Astrocyte (in vitro differentiated cells and primary cell): Measurements from ENCODE around the gene CDH22. TPM values are rescaled to one million over a fixed set of nuclear protein-coding genes. Genes with fewer than 3 reads are reported as not detected.

Source experiments
- DNase-seq: peaks from one replicate; pipeline ENCODE4 v3.0.0-alpha.2; 2010; ENCODE audit warnings: low read depth
- FAIRE-seq: peaks from 2 replicates; lab custom pipeline; 2011; peaks lifted over from hg19 to GRCh38; lab: Jason Lieb, UNC
- H2AFZ ChIP-seq: 2 replicates; pipeline ENCODE4 v1.6.0; 2012; ENCODE audit warnings: low read depth, low read length, inconsistent platforms
- H3K27ac ChIP-seq: 2 replicates; pipeline ENCODE4 v1.5.1; 2011; ENCODE audit warnings: low read depth, low read length, inconsistent platforms
- H3K27me3 ChIP-seq: 2 replicates; pipeline ENCODE4 v1.6.0; 2011; ENCODE audit warnings: low read length, inconsistent platforms; ENCODE audit not compliant: insufficient read depth
- H3K36me3 ChIP-seq: 2 replicates; pipeline ENCODE4 v1.5.1; 2011; ENCODE audit warnings: low read length, inconsistent platforms; ENCODE audit not compliant: insufficient read depth
- H3K4me1 ChIP-seq: 2 replicates; pipeline ENCODE4 v1.5.1; 2011; ENCODE audit warnings: low read length, inconsistent platforms; ENCODE audit not compliant: insufficient read depth
- H3K4me2 ChIP-seq: 2 replicates; pipeline ENCODE4 v1.6.0; 2012; ENCODE audit warnings: low read length, inconsistent platforms
- H3K4me3 ChIP-seq: 2 replicates; pipeline ENCODE4 v1.5.1; 2011; ENCODE audit warnings: low read depth, mild to moderate bottlenecking, low read length, inconsistent platforms; ENCODE audit not compliant: insufficient read depth
- H3K79me2 ChIP-seq: 2 replicates; pipeline ENCODE4 v1.6.0; 2012; ENCODE audit warnings: mild to moderate bottlenecking, low read length, inconsistent platforms; ENCODE audit not compliant: insufficient read depth
- H3K9ac ChIP-seq: 2 replicates; pipeline ENCODE4 v1.6.0; 2012; ENCODE audit warnings: mild to moderate bottlenecking, low read length, inconsistent platforms
- H3K9me3 ChIP-seq: 2 replicates; pipeline ENCODE4 v1.5.1; 2012; ENCODE audit warnings: low read depth, mild to moderate bottlenecking, low read length, inconsistent platforms; ENCODE audit not compliant: insufficient read depth
- H4K20me1 ChIP-seq: 2 replicates; pipeline ENCODE4 v1.6.0; 2012; ENCODE audit warnings: low read length, inconsistent platforms; ENCODE audit not compliant: insufficient read depth
- H3K27ac Mint-ChIP-seq: one replicate; pipeline ENCODE4 v1.8.0; 2021; ENCODE audit warnings: mild to moderate bottlenecking, mixed read lengths; ENCODE audit not compliant: unreplicated experiment
- H3K27me3 Mint-ChIP-seq: one replicate; pipeline ENCODE4 v1.8.0; 2021; ENCODE audit warnings: low read depth, mixed read lengths; ENCODE audit not compliant: unreplicated experiment
- H3K36me3 Mint-ChIP-seq: one replicate; pipeline ENCODE4 v1.8.0; 2021; ENCODE audit warnings: low read depth, mixed read lengths; ENCODE audit not compliant: unreplicated experiment
- H3K4me1 Mint-ChIP-seq: one replicate; pipeline ENCODE4 v1.8.0; 2021; ENCODE audit warnings: low read depth, mixed read lengths; ENCODE audit not compliant: unreplicated experiment
- H3K4me3 Mint-ChIP-seq: one replicate; pipeline ENCODE4 v1.8.0; 2021; ENCODE audit warnings: mild to moderate bottlenecking, moderate library complexity, mixed read lengths; ENCODE audit not compliant: unreplicated experiment
- H3K9me3 Mint-ChIP-seq: one replicate; pipeline ENCODE4 v1.8.0; 2021; ENCODE audit warnings: mild to moderate bottlenecking, mixed read lengths; ENCODE audit not compliant: unreplicated experiment
- CTCF ChIP-seq: IDR thresholded peaks from 2 replicates; pipeline ENCODE4 v1.5.1; 2011; ENCODE audit warnings: low read depth, mild to moderate bottlenecking, inconsistent platforms, low read length, moderate library complexity; ENCODE audit not compliant: insufficient read depth
- EZH2 ChIP-seq: IDR thresholded peaks from 2 replicates; pipeline ENCODE4 v1.6.1; 2012; ENCODE audit warnings: mild to moderate bottlenecking, low read length, inconsistent platforms; ENCODE audit not compliant: insufficient read depth
- total RNA-seq: library from RNA; stranded (reverse); gene quantifications from 2 replicates; pipeline ENCODE4 v1.2.1, GENCODE V29; 2021

Gene CDH22
- total RNA-seq, 1 donor from 2014 or later = not detected

GRCh38 chr20:46171909-46172308, 136.4 kb downstream of the CDH22 start:
- H3K9ac ChIP-seq = no peak overlapping the region
- FAIRE-seq (no peak), DNase-seq (no peak)
- Mint-ChIP-seq H3K27ac (no peak overlapping the region), H3K4me3 (no peak overlapping the region), H3K4me1 (no peaks in the 10 kb centered on the region), H3K36me3 (no peaks in the 10 kb centered on the region), H3K9me3 (no peaks in the 10 kb centered on the region), H3K27me3 (peaks cover 81% of the 10 kb centered on the region)
- H3K4me3 ChIP-seq = no peak overlapping the region
- no peaks in the 10 kb centered on the region for H3K4me1 ChIP-seq
- no peak overlapping the region for H3K27ac ChIP-seq
- H3K79me2 ChIP-seq = no peaks in the 10 kb centered on the region
- H3K9me3 ChIP-seq = peaks cover 4% of the 10 kb centered on the region
- peaks cover 41% of the 10 kb centered on the region for H3K27me3 ChIP-seq
- H3K4me2 ChIP-seq = no peak overlapping the region
- no peak overlapping the region for H2AFZ ChIP-seq
- no peaks in the 10 kb centered on the region for H4K20me1 ChIP-seq
- no peaks in the 10 kb centered on the region for H3K36me3 ChIP-seq
- TF ChIP-seq CTCF (no peak), EZH2 (no peak)

- Histone ChIP-seq H4K20me1 (no peaks in the 10 kb centered on the region), H3K9ac (no peak overlapping the region), H3K9me3 (peaks cover 4% of the 10 kb centered on the region), H3K27ac (no peak overlapping the region), H2AFZ (no peak overlapping the region), H3K79me2 (no peaks in the 10 kb centered on the region), H3K4me3 (no peak overlapping the region), H3K27me3 (peaks cover 41% of the 10 kb centered on the region), H3K4me1 (no peaks in the 10 kb centered on the region), H3K4me2 (no peak overlapping the region), H3K36me3 (no peaks in the 10 kb centered on the region)
- Mint-ChIP-seq H3K27ac (no peak overlapping the region), H3K27me3 (peaks cover 81% of the 10 kb centered on the region), H3K36me3 (no peaks in the 10 kb centered on the region), H3K4me3 (no peak overlapping the region), H3K9me3 (no peaks in the 10 kb centered on the region), H3K4me1 (no peaks in the 10 kb centered on the region)
- FAIRE-seq (no peak), DNase-seq (no peak)
- TF ChIP-seq CTCF = no peak
- no peak for TF ChIP-seq EZH2
These were observed 136.8 kb downstream of the CDH22 start for GRCh38 chr20:46171476-46171875.

- no peak overlapping the region for H3K4me3 Mint-ChIP-seq
- Histone ChIP-seq H3K79me2 (no peaks in the 10 kb centered on the region), H3K27me3 (peaks cover 32% of the 10 kb centered on the region), H3K27ac (no peak overlapping the region), H3K9me3 (peaks cover 4% of the 10 kb centered on the region), H3K4me3 (no peak overlapping the region), H2AFZ (no peak overlapping the region), H3K4me1 (no peaks in the 10 kb centered on the region), H3K9ac (no peak overlapping the region), H3K4me2 (no peak overlapping the region), H3K36me3 (no peaks in the 10 kb centered on the region), H4K20me1 (no peaks in the 10 kb centered on the region)
- no peak overlapping the region for H3K27ac Mint-ChIP-seq
- peaks cover 78% of the 10 kb centered on the region for H3K27me3 Mint-ChIP-seq
- H3K4me1 Mint-ChIP-seq = no peaks in the 10 kb centered on the region
- H3K36me3 Mint-ChIP-seq = no peaks in the 10 kb centered on the region
- no peak for TF ChIP-seq CTCF
- TF ChIP-seq EZH2 = no peak
- FAIRE-seq (no peak), DNase-seq (no peak)
- no peaks in the 10 kb centered on the region for H3K9me3 Mint-ChIP-seq
These were observed 138.8 kb downstream of the CDH22 start for GRCh38 chr20:46169245-46170171.
